ENCODE measurements around the gene FN3KRP.
A peak's percentile ranks its signal among the peaks of the same experiment; 100 is the strongest.

FN3KRP gene

DNA sequence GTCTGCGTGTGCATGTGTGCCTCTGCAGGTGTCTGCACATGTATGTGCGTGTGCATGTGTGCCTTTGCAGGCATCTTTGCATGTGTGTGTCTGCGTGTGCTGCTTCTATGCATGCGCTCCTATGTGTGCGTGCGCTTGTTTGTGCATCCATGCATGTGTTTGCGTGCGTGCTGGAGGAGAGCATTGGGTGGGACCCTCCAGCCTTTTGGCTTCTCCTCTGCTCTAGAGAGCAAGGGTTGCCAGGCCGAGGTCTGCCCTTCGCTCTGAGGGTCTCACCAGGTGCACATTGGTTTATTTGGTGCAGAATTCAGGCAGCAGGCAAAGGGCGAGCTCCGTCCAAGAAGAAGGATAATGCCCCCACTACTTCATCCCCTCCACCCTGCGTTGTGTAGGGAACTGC is 17.0 kb upstream of the FN3KRP start:
- peaks cover 25% of the 10 kb centered on the region for H3K4me1 ChIP-seq (ENCODE audit: control insufficient read depth, insufficient read depth, low read length)
- H3K27me3 ChIP-seq (ENCODE audit: control insufficient read depth in 1 of 2, insufficient read depth in 2 of 2, low read length in 2 of 2), result no peaks in the 10 kb centered on the region
- no peak overlapping the region for H3K27ac ChIP-seq (ENCODE audit: low read length)
- H3K36me3 ChIP-seq (ENCODE audit: control insufficient read depth in 2 of 2, insufficient read depth in 2 of 2, low read length in 2 of 2), result no peaks in the 10 kb centered on the region
- peak overlapping the region; percentile 54 to 86 for H3K4me3 ChIP-seq (ENCODE audit: low read length in 2 of 2)
- H3K9ac ChIP-seq (ENCODE audit: low read length in 2 of 2), result no peak overlapping the region
- no peaks in the 10 kb centered on the region for H3K9me3 ChIP-seq (ENCODE audit: control insufficient read depth in 2 of 2, low read length in 2 of 2)

GRCh38 chr17:82702231-82702927 is 14.1 kb upstream of the FN3KRP start:
- no peak overlapping the region for H3K4me3 ChIP-seq (ENCODE audit: low read length in 2 of 2)
- no peak overlapping the region for H3K9ac ChIP-seq (ENCODE audit: low read length in 2 of 2)
- H3K4me1 ChIP-seq (ENCODE audit: control insufficient read depth, insufficient read depth, low read length), result peaks cover 19% of the 10 kb centered on the region
- no peaks in the 10 kb centered on the region for H3K9me3 ChIP-seq (ENCODE audit: control insufficient read depth in 2 of 2, low read length in 2 of 2)
- no peaks in the 10 kb centered on the region for H3K27me3 ChIP-seq (ENCODE audit: control insufficient read depth in 1 of 2, insufficient read depth in 2 of 2, low read length in 2 of 2)
- no peak overlapping the region for H3K27ac ChIP-seq (ENCODE audit: low read length)
- no peaks in the 10 kb centered on the region for H3K36me3 ChIP-seq (ENCODE audit: control insufficient read depth in 2 of 2, insufficient read depth in 2 of 2, low read length in 2 of 2)

GRCh38 chr17:82703036-82703745 is 13.3 kb upstream of the FN3KRP start:
- Histone ChIP-seq H3K27ac (ENCODE audit: low read length) (no peak overlapping the region), H3K9ac (ENCODE audit: low read length in 2 of 2) (no peak overlapping the region), H3K4me3 (ENCODE audit: low read length in 2 of 2) (no peak overlapping the region), H3K9me3 (ENCODE audit: control insufficient read depth in 2 of 2, low read length in 2 of 2) (no peaks in the 10 kb centered on the region), H3K36me3 (ENCODE audit: control insufficient read depth in 2 of 2, insufficient read depth in 2 of 2, low read length in 2 of 2) (no peaks in the 10 kb centered on the region), H3K27me3 (ENCODE audit: control insufficient read depth in 1 of 2, insufficient read depth in 2 of 2, low read length in 2 of 2) (no peaks in the 10 kb centered on the region), H3K4me1 (ENCODE audit: control insufficient read depth, insufficient read depth, low read length) (peaks cover 14% of the 10 kb centered on the region)

- Histone ChIP-seq H3K9ac (ENCODE audit: low read length in 2 of 2) (no peak overlapping the region), H3K27ac (ENCODE audit: low read length) (no peak overlapping the region), H3K36me3 (ENCODE audit: control insufficient read depth in 2 of 2, insufficient read depth in 2 of 2, low read length in 2 of 2) (no peaks in the 10 kb centered on the region), H3K4me3 (ENCODE audit: low read length in 2 of 2) (no peak overlapping the region), H3K9me3 (ENCODE audit: control insufficient read depth in 2 of 2, low read length in 2 of 2) (no peaks in the 10 kb centered on the region), H3K27me3 (ENCODE audit: control insufficient read depth in 1 of 2, insufficient read depth in 2 of 2, low read length in 2 of 2) (no peaks in the 10 kb centered on the region), H3K4me1 (ENCODE audit: control insufficient read depth, insufficient read depth, low read length) (peaks cover 11% of the 10 kb centered on the region)
Measured at GRCh38 chr17:82703935-82704865, 12.3 kb upstream of the FN3KRP start.

DNA sequence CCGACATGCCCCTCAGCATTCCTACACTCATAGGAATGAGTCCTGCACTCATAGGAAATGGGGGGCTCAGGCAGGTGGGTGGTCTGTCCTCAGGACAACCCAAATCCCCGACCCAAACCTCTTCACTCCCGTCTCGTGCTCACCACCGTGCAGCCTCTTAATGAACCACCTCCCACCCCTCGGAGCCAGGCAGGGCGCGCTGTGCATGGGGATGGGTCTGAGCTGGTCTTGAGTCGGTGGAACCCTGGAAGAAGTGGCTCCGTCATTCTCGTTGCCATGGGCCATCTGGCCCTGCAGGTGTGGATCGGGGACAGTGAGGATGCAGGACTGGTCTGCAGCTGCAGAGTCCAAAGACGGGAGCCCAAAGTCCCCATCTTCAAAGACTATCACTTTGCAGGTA is 11.6 kb upstream of the FN3KRP start:
- no peak overlapping the region for H3K9ac ChIP-seq (ENCODE audit: low read length in 2 of 2)
- H3K27me3 ChIP-seq (ENCODE audit: control insufficient read depth in 1 of 2, insufficient read depth in 2 of 2, low read length in 2 of 2), result no peaks in the 10 kb centered on the region
- H3K4me1 ChIP-seq (ENCODE audit: control insufficient read depth, insufficient read depth, low read length), result peaks cover 5% of the 10 kb centered on the region
- no peaks in the 10 kb centered on the region for H3K36me3 ChIP-seq (ENCODE audit: control insufficient read depth in 2 of 2, insufficient read depth in 2 of 2, low read length in 2 of 2)
- H3K4me3 ChIP-seq (ENCODE audit: low read length in 2 of 2), result no peak overlapping the region
- no peaks in the 10 kb centered on the region for H3K9me3 ChIP-seq (ENCODE audit: control insufficient read depth in 2 of 2, low read length in 2 of 2)
- H3K27ac ChIP-seq (ENCODE audit: low read length), result no peak overlapping the region

GRCh38 chr17:82705756-82706155 is 10.8 kb upstream of the FN3KRP start:
- H3K36me3 ChIP-seq (ENCODE audit: control insufficient read depth in 2 of 2, insufficient read depth in 2 of 2, low read length in 2 of 2), result no peaks in the 10 kb centered on the region
- no peak overlapping the region for H3K4me3 ChIP-seq (ENCODE audit: low read length in 2 of 2)
- no peaks in the 10 kb centered on the region for H3K27me3 ChIP-seq (ENCODE audit: control insufficient read depth in 1 of 2, insufficient read depth in 2 of 2, low read length in 2 of 2)
- no peak overlapping the region for H3K9ac ChIP-seq (ENCODE audit: low read length in 2 of 2)
- peaks cover 5% of the 10 kb centered on the region for H3K4me1 ChIP-seq (ENCODE audit: control insufficient read depth, insufficient read depth, low read length)
- no peaks in the 10 kb centered on the region for H3K9me3 ChIP-seq (ENCODE audit: control insufficient read depth in 2 of 2, low read length in 2 of 2)
- no peak overlapping the region for H3K27ac ChIP-seq (ENCODE audit: low read length)

DNA sequence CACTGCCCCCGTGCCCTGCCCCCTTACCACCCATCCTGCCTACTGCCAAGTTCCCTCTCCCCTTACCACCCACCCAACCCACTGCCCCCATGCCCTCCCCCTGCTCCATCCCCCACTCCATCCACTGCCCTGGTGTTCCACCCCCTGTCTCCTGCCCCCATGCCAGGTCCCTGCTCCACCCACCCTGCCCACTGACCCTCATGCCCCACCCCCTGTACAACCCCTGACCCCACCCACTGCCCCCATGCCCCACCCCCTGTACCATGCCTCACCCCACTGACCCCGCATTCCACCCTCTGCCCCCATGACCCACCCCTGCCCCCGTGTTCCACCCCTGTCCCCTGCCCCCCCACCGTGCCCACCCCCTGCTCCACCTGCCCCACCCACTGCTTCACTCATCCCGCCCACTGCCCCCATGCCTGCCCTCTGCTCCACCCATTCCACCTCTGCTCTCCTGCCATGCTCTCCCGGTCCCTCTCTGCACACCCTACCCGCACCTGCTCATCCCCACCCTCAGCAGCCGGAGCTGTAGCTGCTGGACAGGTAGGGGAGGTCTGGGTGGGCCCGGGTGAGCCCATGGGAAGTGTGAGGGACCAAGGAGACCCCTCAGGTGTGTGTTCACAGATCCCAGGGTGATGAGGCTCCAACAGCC is 7.4 kb upstream of the FN3KRP start:
- Histone ChIP-seq H3K4me3 (ENCODE audit: low read length in 2 of 2) (no peak overlapping the region), H3K9ac (ENCODE audit: low read length in 2 of 2) (no peak overlapping the region), H3K9me3 (ENCODE audit: control insufficient read depth in 2 of 2, low read length in 2 of 2) (no peaks in the 10 kb centered on the region), H3K4me1 (ENCODE audit: control insufficient read depth, insufficient read depth, low read length) (no peaks in the 10 kb centered on the region), H3K36me3 (ENCODE audit: control insufficient read depth in 2 of 2, insufficient read depth in 2 of 2, low read length in 2 of 2) (no peaks in the 10 kb centered on the region), H3K27me3 (ENCODE audit: control insufficient read depth in 1 of 2, insufficient read depth in 2 of 2, low read length in 2 of 2) (no peaks in the 10 kb centered on the region), H3K27ac (ENCODE audit: low read length) (no peak overlapping the region)

DNA sequence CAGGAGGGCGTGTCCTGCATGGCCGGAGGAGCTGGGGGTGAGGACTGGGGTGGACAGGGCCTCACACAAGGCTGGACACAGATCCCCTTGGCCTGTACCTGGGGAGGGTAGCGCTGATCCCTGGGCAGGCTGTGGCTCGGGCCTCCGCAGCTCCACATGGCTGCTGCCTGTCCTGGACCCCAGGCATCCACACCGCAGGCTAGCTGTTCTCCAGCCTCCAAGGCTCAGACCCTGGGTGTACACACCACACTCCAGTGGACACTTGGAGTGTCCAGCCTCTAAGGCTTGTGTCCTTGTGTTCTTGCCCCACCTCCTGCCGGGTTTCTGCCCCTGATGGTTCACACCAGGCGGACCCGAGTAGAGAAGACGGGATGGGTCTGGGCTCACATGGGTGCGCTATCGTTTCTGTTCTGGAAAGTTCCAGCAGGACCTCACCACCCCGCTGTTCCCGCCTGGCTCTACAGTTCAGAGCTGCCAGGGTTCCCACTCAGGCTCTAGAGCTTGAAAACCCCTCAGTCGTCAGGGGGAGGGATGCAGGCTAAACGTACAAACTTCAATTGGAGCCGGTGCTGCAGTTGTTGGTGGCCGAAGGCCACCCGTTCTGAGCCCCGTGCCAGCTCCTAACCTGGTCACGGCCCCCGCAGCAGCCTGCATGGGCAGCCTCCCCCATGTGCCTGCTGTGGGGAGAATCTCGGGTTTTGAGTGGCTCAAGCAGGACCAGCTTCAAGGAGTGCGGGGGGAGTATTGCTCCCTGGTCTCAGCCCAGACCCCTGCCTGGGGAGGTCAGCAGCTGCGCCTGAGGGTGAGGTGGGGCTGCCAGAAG is 6.6 kb upstream of the FN3KRP start:
- Histone ChIP-seq H3K9me3 (ENCODE audit: control insufficient read depth in 2 of 2, low read length in 2 of 2) (no peaks in the 10 kb centered on the region), H3K9ac (ENCODE audit: low read length in 2 of 2) (no peak overlapping the region), H3K27ac (ENCODE audit: low read length) (no peak overlapping the region), H3K27me3 (ENCODE audit: control insufficient read depth in 1 of 2, insufficient read depth in 2 of 2, low read length in 2 of 2) (no peaks in the 10 kb centered on the region), H3K4me3 (ENCODE audit: low read length in 2 of 2) (no peak overlapping the region), H3K4me1 (ENCODE audit: control insufficient read depth, insufficient read depth, low read length) (no peaks in the 10 kb centered on the region), H3K36me3 (ENCODE audit: control insufficient read depth in 2 of 2, insufficient read depth in 2 of 2, low read length in 2 of 2) (no peaks in the 10 kb centered on the region)

DNA sequence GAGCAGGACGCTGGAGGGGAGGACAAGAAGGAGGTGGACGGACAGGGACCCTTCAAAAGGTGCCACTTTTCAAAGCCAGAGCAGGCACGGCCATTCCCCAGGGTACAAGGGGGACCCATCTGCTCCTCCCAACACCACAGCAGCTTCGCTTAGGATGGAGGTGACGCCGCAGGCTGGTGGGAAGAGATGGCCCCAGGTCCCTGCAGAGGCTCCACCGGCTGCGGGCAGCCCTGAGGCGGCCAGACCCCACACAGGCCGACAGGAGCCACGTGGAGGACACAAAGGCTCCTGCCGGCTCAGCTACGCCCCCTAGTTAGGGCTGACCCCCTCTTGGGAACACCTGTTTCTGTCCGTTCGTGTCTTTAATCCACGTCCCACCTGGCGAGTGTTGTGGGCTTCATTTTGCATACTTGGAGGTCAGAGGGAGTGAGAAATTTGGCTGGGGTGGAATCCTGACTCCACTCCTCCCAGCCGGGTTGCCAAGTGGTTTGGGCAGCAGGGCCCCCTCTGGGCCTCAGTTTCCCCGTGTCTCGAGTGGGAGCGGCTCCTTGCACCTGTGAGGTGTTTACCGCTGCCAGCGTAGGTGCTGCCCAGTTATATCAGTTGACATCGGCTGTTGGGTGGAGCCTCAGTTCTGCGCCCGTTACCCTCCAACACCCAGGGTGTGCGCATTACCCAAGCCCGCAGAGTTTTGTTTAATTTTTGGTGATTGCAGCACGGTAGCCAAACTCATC is 5.8 kb upstream of the FN3KRP start:
- Histone ChIP-seq H3K27me3 (ENCODE audit: control insufficient read depth in 1 of 2, insufficient read depth in 2 of 2, low read length in 2 of 2) (no peaks in the 10 kb centered on the region), H3K4me1 (ENCODE audit: control insufficient read depth, insufficient read depth, low read length) (peaks cover under 1% of the 10 kb centered on the region), H3K9ac (ENCODE audit: low read length in 2 of 2) (no peak overlapping the region), H3K4me3 (ENCODE audit: low read length in 2 of 2) (no peak overlapping the region), H3K27ac (ENCODE audit: low read length) (no peak overlapping the region), H3K9me3 (ENCODE audit: control insufficient read depth in 2 of 2, low read length in 2 of 2) (no peaks in the 10 kb centered on the region), H3K36me3 (ENCODE audit: control insufficient read depth in 2 of 2, insufficient read depth in 2 of 2, low read length in 2 of 2) (no peaks in the 10 kb centered on the region)

Measured in stomach smooth muscle (tissue), 2 donors.